GM21619 (cell line): ENCODE measurements around the gene OTX2.

Experiments used
- ATAC-seq: cut with Tn5 transposase; IDR thresholded peaks from one replicate; pipeline ENCODE4 v1.9.1; 2021; ENCODE audit not compliant: unreplicated experiment

Gene OTX2

DNA sequence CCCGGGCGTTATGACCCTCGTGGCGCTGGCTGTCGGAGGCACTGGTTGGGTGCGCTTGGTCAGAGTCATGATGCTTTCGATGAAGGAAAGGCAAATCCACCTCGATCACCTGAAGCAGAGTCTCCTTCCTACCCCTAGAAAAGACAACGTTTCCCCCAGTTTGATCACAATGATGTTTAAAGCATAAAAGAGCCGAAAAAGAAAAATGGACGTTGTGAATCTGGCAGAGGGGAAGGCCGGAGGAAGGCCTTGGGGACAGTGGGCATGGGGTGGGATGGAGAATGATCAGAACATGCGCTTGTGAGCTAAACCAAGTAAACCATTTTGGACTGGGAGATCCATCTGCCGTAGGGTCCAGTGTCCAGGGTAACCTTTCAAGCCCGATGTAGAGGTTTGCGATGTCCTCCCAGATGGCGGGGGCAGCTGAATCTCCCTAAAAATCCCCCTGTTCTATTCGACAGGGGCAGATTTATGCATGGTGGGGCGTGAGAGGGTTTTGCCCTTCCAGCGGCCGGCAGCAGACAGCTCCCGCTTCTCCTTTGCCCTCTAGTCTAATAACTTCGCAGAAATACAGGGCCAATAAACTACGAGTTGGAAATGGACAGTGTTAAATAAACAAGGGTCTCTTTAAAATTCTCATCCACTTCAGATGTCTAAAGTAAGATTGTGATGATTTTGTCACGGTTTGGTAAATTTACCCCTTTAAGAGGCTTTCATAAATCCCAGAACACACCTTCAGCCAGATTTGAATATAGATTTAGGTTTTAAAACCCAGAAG lies 2.3 kb upstream of the OTX2 start:
- no peak for ATAC-seq

DNA sequence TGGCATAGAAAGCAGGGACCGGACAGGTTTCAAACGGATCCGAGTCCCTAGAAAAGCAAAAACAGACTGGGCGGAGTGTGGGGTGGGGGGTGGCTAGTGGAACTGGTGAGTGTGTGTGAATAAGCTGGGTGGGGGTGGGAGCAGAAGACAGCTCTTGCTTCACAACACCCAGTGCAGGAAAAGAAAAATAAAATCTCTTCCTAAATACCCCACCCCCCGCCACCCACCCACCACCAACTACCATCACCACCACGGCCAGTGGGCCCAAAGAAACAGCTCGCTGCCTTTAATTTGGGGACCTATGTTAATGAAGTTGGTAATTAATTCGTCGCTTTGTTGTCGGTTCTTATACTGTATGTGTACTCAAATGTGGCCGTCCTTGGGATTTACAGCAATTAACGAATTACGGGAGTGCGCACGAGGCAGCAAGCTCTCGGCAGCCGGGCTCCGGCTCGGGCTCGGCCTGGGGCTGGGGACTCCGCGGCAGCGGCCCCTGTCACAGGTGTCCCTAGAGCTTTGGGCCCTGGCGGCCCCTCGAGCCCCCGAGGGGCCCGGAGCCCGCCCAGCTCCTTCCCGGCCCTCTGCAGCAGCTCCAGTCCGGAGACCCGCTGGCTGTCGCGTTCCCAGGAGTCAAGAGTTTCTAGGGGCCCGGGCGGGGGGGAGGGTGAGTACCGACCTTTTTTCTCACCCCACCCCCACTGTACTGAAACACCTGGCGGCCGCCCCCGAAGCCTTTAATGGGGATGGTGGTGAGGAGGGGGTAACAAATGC lies 1.5 kb upstream of the OTX2 start:
- no peak for ATAC-seq

DNA sequence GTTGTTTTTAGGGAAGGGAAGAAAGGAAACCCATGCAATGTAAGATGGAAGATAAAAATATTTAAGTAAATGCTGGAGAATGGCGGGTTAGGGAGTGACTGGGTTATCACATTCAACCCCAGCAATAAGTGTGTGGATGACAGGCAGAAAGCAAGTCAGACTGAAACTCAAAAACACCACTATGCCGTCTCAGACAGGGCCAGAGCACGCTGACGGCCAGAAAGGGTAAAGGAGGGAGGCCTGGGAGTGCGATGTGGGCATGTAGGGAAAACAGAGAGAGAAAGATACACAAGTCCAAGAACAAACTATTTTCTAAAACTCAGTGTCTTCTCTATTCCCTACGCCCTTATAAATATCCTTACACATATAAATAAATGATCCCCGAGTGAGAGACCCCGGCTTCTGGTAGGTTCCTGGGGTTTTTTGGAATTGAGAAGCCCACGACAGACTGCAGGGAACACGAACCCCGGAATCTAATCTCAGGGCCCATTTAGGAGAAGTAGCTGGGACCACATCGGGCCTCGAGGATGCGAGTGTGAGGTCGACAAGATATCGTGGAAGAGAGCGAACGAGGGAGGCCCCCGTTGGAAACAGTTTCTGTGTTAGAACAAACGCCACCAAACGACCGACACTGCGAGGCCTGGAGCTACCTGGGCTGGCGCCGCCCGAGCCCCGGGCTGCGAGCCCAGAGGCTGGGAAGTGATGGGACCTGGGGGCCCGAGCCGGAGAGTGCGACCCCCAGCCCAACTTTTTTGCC lies 735 bp upstream of the OTX2 start:
- no peak for ATAC-seq

DNA sequence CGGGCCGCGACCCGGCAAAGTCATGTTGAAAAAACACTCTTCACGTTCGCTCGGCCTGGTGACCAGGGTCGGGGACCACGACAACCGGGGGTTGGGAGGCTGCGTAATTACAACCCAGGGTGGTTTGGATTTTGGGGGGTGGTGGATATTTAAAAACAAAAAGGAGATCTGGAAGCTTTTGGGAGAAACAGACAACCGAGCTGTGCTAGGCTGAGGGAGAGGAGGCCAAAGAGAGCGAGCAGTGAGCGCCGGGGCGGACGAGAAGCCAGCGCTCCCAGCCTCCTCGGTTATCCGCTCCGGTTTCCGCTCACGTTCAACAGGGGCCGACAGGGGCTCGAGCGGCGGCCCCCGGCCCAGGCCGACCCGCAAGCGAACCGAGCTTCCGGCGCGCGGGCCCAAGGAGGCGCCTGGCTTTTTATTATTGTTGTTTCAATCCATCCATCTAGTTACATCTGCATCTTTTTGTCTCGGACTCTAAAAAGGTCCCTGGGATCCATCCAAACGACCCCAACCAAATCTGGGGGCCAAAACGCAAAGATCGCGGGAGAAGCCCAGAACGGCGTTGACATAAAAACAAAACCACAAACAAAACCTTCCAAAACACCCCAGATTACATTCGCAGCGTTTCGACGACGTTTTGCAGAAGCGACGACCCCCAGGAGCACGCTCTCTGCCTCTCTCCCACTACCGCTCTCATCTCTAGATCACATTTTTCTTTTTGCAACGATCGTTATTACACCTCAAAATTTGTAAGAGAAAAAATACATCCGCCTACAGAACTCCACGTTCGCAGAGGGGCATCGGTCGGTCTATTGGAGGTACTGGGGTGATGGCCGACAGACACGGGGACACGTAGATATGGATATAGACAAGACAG lies 771 bp downstream of the OTX2 start:
- ATAC-seq = no peak

DNA sequence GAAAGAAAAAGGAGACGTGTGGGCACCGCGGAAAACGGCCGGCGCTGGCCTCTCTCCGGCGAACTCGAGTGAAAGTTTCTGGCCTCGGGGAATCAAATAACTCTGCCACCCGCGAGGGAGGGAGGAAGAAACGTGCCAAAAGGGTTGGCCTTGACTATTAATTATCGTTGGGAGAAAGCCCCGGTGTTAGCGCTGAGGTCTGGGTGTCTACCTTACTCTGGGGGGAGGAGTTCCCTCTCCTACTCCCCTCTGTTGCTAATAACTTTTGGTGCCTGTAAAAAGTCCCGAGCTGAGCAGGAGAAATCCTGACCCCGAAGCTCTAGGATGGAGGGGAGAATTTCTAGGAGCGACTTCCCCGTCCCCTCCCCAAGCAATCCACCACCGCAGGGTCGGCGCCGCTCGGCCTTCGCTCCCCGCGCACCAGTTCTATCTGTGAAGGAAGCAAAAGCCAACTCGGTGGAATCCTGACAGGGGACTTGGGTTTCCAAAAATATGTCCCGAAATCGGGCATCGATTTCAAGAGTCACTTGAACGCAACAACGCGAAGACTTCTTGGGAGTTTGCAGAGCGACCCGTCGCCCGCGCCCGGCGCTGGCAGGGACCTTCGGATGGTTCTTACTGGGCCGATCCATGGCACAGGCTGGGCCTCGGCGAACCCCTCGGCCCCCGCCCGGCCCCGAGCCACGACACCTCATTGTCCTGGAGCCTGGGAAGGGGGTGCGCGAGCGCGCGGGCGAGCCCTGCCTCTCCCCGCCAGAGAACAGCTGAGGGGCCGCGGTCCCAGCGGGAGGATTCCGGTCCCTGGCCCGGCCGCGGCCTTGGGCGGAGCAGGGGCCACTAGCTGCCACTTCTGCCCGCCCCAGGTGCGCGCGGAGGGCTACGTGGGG lies 1.7 kb downstream of the OTX2 start:
- no peak for ATAC-seq

DNA sequence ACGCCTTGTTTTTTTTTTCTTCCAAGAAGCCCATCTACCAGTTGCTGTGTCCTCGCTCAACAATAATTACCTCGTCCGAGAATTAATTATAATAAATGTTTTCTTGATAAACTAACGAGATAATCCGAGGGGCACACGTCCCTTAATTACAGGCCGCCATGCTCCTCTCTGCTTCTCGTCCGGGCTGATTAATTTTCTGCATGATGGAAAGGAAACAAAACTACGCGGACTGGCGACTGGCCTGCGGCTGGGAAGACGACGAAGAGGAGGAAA lies 2.2 kb downstream of the OTX2 start:
- ATAC-seq = no peak

DNA sequence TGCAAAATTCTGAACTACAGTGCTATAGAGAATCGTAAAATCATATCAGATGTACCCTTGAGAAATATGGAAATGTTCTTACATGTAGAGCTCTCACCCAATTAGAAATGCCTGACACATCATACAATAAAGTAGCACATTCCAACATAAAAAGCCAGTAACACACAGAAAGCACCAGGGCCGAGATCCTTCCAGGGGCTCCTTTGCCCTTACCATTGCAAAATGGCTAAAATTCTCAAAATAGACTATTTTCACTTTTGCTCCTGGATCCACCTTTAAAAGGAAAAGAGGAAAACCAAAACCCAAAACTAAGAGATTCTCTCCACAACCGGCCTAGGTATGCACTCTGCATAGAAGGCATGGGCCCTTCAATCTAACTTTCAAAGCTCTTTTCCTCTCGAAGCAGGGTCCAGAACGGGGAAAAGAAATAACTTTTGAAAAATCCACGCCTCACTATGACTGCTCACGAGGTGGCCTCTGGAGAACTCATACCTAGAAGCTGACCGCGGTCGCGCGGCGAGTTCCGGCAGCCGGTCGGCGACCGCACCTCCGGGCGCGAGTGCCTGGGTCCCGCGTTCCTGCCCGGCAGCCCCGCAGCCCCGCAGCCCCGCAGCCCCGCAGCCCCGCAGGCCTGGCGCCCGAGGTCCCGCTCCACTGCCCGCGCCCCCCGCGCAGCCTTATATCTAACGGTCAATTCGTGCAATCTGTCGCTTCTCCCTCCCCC lies 2.7 kb downstream of the OTX2 start:
- no peak for ATAC-seq

DNA sequence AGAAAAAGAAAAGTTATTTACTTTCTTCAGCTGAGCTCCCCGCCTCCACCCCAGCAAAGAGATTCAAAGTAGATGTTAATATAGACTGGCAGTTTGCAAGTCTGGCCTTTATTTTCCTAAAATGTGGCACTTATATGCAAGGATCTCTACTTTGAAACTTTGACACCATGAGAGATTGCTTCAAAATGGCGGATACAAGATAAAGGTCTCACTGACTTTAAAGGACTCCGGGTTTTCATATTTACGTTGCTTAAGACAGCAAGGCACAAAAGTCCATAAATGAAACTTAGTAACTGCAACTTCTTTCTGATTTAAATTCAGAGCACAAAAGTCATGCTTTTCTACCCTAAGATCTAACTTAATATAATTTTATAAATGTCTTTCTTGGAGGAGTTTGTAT lies 3.5 kb downstream of the OTX2 start:
- ATAC-seq = no peak

DNA sequence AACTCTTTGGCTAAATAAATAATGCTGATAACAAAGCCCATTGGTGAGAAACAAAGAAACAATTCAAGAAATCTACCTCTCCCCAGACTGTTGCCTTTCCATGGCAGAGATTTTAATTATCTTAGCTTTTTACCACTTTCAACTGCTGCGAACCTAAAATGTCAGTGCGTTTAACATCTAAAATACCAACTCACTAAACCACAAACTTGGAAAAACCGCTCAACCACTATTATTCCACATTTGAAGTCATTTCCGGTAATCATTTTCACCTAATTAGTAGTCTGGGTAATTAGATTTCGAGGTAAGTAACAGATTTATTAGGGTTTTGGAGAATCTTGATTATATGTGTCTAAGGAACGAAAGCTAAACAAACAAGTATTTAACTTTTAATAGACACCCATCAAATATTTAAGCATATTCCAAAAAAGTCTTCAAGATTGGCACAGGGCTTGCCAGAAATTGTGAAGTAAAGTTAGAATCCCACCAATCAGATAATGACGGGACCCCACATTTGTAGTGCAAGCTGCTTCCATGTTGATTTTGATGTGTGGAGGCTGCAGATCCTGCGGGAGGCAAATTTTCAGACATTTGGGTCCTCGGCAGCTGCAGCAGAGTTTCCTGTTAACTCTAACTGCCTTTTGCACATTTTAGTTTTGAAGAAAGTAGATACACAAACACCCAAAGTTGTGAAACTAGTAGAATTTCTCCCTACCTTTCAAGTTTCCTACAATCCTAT lies 4.1 kb downstream of the OTX2 start:
- ATAC-seq = no peak

DNA sequence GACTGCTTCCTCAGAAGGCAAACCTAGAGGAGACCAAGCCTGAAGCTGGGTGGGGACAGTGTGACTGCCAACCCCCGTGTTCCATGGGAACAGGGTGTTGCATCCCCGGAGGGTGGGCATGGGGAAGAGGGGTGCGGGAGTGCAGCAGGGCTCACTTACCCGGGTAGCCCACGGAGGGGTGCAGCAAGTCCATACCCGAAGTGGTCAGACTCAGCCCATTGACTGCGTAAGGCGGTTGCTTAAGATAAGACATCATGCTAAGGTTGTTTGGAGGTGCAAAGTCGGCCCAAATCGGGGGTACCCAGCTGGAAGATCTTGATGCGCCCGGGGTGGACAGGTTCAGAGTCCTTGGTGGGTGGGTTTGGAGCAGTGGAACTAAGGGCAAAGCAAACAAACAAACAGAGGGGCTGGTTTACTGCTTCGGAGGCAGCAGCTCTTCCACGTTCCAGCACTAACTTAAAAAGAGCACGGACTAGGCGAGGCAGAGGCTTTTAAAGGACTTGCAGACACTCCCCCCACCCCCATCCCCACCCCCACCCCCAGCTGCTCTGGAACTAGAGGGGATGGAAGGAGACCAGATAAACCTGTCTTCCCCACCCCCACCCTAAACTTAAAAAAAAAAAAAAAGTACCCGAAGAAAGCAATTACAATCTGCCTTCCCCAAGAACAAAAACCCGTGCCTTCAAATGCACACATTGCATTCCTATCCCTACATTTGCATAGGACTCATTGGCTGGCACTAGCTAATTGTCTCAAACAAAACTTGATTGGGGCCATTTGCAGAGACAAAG lies 4.9 kb downstream of the OTX2 start:
- ATAC-seq = no peak

DNA sequence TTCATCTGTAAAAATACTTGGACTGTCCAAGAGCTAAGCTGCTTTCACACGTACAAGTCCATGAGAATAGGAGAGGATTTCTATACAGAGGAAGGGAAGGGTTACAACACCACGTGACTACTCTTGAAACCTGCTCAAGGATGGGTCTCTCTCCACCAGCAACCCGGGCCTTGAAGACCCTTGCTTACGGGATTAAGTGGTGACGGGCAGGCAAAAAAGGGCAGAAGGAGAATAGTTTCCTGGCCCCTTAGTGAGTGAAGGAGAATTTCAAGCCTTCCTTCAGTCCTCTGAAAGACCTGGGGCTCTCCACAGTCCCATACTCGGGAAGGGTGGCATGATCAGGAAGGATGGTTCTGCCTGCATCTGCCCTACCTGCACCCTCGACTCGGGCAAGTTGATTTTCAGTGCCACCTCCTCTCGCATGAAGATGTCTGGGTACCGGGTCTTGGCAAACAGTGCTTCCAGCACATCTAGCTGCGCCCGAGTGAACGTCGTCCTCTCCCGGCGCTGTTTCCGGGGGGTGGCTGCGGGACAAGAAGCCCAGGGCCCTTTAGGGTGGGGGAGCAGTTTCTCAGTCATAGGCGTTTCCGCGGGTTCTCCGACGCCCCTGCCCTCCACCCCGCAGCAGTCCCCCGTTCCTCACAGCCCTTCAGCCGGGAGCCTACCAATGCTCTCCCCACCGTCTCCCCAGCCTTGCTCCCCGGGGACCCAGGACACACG lies 6.3 kb downstream of the OTX2 start:
- ATAC-seq = no peak

DNA sequence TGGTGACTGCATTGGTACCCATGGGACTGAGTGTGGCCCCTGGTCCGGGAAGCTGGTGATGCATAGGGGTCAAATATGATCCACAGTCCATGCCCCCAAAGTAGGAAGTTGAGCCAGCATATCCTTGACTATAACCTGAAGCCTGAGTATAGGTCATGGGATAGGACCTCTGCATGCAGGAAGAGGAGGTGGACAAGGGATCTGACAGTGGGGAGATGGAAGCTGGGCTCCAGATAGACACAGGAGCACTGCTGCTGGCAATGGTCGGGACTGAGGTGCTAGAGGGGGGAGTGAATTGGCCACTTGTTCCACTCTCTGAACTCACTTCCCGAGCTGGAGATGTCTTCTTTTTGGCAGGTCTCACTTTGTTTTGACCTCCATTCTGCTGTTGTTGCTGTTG lies 8.4 kb downstream of the OTX2 start:
- ATAC-seq = no peak

DNA sequence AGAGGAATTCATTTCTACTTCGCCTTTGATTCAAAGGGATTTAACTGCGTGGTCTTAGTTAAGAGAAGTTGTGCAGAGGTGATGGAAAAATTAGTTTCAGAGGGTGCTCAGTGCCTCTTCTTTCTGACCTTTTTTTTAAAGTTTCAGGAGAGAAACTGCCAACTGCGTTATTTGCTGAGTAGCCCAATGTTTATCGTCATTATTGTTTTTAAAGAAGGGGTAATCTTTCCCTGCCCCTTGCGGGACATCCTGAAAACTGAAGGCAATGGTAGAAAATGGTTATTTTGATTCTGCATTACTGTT lies 11.0 kb downstream of the OTX2 start:
- ATAC-seq = no peak

DNA sequence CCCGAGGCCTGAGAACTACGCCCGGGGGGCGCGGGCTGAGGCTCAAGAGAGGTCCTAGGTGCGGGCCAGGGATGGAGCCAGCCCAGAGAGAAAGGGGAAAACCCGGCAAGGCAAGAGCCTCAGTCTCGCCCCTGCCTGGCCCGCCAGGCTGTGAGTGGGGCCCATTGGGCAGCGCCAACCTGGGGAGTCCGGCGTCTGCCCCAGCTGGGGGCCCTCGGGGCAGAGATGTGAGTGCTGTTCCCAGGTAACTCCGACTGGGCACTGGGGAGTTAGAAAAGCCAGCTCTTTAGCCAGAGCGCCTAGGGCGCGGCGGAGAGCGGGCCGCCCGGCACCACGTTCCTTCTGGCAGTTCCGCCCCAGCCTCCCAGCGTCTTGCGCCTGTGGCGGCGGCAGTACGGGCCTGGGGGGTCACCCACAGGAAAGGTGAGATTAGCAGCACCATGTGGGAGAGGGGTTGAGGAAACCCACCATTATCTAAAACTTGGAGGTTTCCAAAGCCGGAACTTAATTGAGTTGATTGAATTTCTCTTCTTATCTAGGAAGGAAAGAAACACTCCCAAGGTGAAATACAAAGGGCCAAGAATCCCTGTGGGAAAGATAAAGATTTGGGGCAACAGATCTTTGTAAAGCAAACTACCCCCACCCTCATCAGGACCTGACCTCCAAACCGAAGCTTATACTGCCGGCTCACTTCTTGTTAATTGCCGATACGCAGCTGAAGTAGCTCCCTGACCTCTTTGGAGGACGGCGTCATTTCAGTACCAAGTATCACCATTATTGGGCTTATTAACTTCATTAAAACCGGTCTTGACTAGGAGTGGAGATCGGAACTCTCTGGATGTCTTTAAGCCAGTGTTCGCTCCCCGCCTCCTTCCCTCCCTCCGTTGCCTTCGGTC lies 11.6 kb downstream of the OTX2 start:
- ATAC-seq = no peak

DNA sequence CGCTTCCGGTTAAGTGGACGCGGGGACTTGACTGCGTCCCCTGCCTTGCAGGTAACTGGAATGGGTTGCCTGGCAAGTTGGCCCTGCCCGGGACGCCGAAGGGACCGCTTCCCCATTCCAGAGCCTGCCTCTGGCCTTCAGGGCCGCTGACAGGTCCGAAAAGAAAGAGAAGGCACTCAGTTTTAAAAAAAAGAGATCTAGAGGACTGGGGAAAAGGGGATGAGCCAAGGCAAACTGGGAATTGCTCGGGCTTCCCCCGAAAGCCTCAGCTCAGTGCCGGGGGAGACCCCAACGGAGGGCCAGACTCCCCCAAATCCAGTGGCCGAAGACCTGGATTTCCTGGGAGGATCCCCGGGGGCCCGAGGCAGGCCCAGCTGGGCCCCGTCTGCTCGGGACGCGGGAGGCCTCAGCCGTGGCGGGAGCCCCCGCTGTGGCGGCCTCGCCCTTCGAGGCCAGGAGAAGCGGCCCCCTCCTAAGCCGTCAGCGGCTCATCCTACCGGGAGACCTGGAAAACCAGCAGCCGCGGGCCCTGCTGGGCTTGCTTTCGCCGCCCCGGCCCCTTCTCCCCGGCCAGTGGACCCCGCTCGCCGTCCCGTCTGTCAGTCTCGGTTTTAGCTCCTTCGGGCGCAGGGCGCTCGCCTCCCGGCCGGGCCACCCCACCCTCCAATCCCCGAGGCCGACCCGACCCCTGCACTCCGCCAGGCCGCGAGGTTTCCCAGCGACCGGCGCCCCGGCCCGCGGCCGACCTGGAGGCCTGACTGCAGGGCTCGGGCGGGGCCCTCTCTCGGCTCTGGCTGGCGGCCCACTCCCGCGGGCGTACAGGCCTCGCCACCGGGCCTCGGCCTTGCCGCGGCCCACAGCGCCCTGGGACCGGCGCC lies 12.5 kb downstream of the OTX2 start:
- no peak for ATAC-seq
